Measurements from ENCODE around the gene SLC22A6.

SLC22A6 gene

DNA sequence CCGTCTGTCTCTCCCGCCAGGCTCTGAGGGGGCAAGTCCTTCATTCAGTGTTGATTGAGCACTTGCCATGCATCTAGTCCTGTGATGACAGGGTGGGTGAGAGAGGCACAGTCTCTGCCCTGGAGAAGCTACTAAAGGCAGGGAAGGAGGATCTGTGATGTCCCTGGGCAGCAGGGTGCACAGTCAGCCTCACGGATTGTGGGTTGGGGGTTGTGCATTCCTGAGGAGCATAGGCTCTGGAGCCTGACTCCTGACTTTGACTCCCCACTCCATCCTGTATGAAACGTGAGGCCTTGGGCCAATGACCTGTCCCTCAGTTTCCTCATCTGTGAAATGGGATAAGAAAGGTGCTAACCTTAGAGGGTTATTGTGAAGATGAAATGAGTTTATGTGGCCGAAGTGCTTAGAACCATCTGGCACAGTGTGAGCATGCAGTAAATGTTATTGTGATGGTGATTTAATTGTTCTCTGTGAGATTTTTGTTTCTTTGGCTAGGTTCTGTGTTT lies 26.2 kb upstream of the SLC22A6 start:
- TF ChIP-seq, protein P1, sequence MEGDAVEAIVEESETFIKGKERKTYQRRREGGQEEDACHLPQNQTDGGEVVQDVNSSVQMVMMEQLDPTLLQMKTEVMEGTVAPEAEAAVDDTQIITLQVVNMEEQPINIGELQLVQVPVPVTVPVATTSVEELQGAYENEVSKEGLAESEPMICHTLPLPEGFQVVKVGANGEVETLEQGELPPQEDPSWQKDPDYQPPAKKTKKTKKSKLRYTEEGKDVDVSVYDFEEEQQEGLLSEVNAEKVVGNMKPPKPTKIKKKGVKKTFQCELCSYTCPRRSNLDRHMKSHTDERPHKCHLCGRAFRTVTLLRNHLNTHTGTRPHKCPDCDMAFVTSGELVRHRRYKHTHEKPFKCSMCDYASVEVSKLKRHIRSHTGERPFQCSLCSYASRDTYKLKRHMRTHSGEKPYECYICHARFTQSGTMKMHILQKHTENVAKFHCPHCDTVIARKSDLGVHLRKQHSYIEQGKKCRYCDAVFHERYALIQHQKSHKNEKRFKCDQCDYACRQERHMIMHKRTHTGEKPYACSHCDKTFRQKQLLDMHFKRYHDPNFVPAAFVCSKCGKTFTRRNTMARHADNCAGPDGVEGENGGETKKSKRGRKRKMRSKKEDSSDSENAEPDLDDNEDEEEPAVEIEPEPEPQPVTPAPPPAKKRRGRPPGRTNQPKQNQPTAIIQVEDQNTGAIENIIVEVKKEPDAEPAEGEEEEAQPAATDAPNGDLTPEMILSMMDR (IDR thresholded peaks at IDR 0.05; ENCODE audit: extremely low read depth, insufficient read depth, missing control alignments), result no peak
- DNase-seq (ENCODE audit: low spot score), result no peak
- in situ Hi-C loops (cut with MboI; ENCODE audit: low pct_unique_long_range_greater_than_20kb, low sequenced_read_pairs, unreplicated experiment), result loop anchor here (25.0 kb wide), 1 partner anchor 626 kb away; no protein-coding TSS in a partner anchor

DNA sequence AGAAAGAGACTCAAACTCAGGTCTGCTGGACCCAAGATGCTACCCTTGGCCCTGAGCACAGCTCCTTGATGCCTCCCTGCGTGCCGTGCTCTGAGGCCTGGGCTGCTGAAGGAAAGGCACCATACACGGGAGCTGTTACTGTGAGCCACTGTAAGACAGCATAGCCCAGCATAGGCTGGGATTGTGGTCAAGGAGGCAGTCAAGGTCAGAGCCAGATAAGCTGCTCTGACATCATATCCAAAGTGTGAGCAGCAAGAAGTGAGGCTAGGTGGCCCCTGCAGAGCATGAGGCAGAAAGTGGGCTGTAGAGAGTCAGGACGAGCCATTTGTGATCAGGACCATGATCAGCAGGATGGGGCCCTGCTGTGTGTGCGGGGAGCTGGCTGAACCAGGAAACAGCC lies 23.2 kb upstream of the SLC22A6 start:
- TF ChIP-seq, protein P1 (IDR thresholded peaks at IDR 0.05; ENCODE audit: extremely low read depth, insufficient read depth, missing control alignments), result no peak
- DNase-seq (ENCODE audit: low spot score), result no peak
- in situ Hi-C loops (cut with MboI; ENCODE audit: low pct_unique_long_range_greater_than_20kb, low sequenced_read_pairs, unreplicated experiment), result loop anchor here (25.0 kb wide), 1 partner anchor 629 kb away; no protein-coding TSS in a partner anchor

DNA sequence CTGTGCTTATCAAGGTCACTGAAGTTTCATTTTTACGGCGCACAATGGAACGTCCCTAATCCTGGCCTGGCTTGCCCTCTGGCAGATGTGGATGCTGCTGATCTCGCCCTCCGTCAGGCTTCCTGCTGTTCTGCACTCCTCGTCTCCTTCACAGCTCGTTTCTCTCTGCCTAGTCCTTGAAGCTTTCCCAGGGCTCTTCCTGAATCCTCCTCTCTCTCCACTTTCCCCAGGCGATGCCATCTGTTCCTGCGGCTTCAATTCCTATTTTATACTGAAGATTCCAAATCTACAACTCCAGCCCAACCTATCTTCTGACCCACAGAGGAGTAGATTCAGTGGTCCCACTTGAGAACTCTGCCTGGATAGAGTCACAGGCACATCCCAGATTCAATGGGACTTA lies 16.7 kb upstream of the SLC22A6 start:
- DNase-seq (ENCODE audit: low spot score), result no peak
- TF ChIP-seq, protein P1 (IDR thresholded peaks at IDR 0.05; ENCODE audit: extremely low read depth, insufficient read depth, missing control alignments), result no peak
- in situ Hi-C loops (cut with MboI; ENCODE audit: low pct_unique_long_range_greater_than_20kb, low sequenced_read_pairs, unreplicated experiment), result loop anchor here (25.0 kb wide), 1 partner anchor 636 kb away; no protein-coding TSS in a partner anchor

DNA sequence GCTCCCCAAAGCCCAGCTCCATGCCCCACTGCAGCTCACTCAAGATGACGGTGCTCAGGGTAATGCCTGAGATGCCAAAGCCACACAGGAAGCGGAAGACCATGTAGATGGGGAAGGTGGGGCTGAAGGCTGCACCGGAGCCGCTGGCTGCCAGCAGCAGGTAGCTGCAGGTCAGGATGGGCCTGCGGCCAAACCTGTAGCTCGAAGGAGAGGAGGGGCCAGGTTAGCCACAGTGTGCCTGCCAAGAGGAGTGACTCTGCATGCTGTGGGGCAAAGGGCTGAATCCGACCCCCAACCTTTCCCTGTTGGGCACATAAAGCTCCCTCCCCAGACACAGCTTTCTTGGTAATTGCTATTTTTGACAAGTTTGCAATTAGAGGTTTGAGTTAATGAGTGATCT lies 14.9 kb upstream of the SLC22A6 start:
- in situ Hi-C loops (cut with MboI; ENCODE audit: low pct_unique_long_range_greater_than_20kb, low sequenced_read_pairs, unreplicated experiment), result loop anchor here (25.0 kb wide), 1 partner anchor 638 kb away; no protein-coding TSS in a partner anchor
- TF ChIP-seq, protein P1 (IDR thresholded peaks at IDR 0.05; ENCODE audit: extremely low read depth, insufficient read depth, missing control alignments), result no peak
- DNase-seq (ENCODE audit: low spot score), result no peak

DNA sequence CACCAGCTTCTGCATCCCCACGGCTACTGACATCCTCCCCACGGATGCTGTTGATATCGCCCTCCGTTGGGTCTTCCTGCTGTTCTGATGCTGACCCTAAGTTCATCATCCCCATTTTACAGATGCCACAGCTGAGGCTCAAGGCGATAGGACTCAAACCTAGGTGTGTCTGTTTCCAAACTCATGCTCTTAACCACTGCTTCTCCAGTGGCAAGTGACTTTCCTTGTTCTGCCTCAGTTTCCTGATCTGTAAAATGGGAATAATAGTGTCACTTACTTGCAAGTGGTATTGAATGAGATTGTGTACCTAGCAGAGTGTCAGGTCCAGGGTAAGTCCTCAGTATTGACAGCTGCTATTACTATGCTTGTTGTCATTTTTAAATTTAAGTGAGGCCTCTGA lies 14.4 kb upstream of the SLC22A6 start:
- no peak for DNase-seq (ENCODE audit: low spot score)
- TF ChIP-seq, protein P1 (IDR thresholded peaks at IDR 0.05; ENCODE audit: extremely low read depth, insufficient read depth, missing control alignments), result no peak
- in situ Hi-C loops (cut with MboI; ENCODE audit: low pct_unique_long_range_greater_than_20kb, low sequenced_read_pairs, unreplicated experiment), result no loop called here

DNA sequence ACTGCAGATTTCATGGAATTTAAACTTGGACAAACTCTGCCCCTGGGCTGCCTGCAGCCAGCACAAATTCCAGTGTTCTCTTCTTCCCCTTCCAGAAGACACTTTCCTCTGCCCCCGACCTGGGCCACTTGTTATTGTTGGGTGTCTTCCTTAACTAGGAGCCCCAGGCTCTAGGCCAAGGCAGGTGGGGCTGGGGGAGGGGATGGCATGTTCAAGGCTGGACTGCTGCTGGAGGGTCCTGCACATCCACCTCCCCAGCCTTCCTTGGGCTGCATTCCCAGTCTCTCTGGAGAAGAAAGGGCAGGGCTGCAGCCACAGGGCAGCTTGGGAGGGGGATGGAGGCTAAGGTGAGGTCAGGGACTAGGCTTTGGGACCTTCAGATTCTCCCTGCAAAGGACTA lies 11.5 kb upstream of the SLC22A6 start:
- in situ Hi-C loops (cut with MboI; ENCODE audit: low pct_unique_long_range_greater_than_20kb, low sequenced_read_pairs, unreplicated experiment), result no loop called here
- DNase-seq (ENCODE audit: low spot score), result no peak
- TF ChIP-seq, protein P1 (IDR thresholded peaks at IDR 0.05; ENCODE audit: extremely low read depth, insufficient read depth, missing control alignments), result no peak
